Measurements from ENCODE around the gene NCDN.

NCDN gene

DNA sequence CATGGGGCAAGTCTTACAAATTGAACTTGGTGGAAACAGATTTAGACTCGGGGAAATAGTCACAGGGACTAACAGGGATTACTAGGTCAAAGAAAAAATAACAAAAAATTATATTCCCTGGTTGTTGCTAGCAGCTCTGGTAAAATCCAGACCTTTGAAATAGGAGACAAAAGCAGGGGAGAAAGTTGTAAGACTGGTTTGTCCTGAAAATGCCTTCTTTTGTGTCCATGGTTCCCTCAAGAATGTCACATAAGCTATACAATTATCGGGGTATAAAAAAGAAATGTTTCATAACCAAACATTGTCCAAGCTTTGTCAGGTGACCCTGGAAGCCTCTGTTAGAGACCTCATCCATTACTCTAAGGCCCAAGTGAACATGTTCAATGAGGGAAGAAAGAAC, 33.5 kb upstream of the NCDN start:
- in situ Hi-C loops (cut with HindIII; ENCODE audit: low sequenced_read_pairs), result no loop called here
- no peak overlapping the region for H3K4me3 ChIP-seq (ENCODE audit: low read depth, low read length)
- DNase-seq (ENCODE audit: low read depth, low spot score), result no peak
- no peak for TF ChIP-seq CTCF (IDR thresholded peaks at IDR 0.05; ENCODE audit: low read depth, low read length)

DNA sequence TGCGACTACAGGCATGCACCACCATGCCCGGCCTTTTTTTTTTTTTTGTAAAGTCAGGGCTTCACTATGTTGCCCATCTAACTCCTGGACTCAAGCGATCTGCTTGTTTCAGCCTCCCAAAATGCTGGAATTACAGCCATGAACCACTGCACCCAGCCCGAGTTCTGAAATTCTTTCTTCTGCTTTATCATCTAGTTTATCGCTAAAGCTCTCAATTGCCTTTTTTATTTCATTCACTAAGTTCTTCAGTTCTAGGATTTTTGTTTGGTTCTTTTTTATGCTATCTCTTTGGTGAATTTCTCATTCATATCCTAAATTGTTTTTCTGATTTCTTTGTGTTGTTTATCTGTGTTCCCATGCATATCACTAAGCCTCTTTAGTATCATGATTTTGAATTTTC, 27.4 kb upstream of the NCDN start:
- no peak for DNase-seq (ENCODE audit: low read depth, low spot score)
- no peak for TF ChIP-seq CTCF (IDR thresholded peaks at IDR 0.05; ENCODE audit: low read depth, low read length)
- in situ Hi-C loops (cut with HindIII; ENCODE audit: low sequenced_read_pairs), result no loop called here
- no peak overlapping the region for H3K4me3 ChIP-seq (ENCODE audit: low read depth, low read length)

- H3K4me3 ChIP-seq (ENCODE audit: low read depth, low read length), result no peak overlapping the region
- no peak for DNase-seq (ENCODE audit: low read depth, low spot score)
- in situ Hi-C loops (cut with HindIII; ENCODE audit: low sequenced_read_pairs), result no loop called here
- no peak for TF ChIP-seq CTCF (IDR thresholded peaks at IDR 0.05; ENCODE audit: low read depth, low read length)
Observed at GRCh38 chr1:35530946-35531345, 26.7 kb upstream of the NCDN start.

GRCh38 chr1:35531368-35531767, 26.2 kb upstream of the NCDN start:
- no peak for DNase-seq (ENCODE audit: low read depth, low spot score)
- in situ Hi-C loops (cut with HindIII; ENCODE audit: low sequenced_read_pairs), result no loop called here
- H3K4me3 ChIP-seq (ENCODE audit: low read depth, low read length), result no peak overlapping the region
- TF ChIP-seq CTCF (IDR thresholded peaks at IDR 0.05; ENCODE audit: low read depth, low read length), result no peak

DNA sequence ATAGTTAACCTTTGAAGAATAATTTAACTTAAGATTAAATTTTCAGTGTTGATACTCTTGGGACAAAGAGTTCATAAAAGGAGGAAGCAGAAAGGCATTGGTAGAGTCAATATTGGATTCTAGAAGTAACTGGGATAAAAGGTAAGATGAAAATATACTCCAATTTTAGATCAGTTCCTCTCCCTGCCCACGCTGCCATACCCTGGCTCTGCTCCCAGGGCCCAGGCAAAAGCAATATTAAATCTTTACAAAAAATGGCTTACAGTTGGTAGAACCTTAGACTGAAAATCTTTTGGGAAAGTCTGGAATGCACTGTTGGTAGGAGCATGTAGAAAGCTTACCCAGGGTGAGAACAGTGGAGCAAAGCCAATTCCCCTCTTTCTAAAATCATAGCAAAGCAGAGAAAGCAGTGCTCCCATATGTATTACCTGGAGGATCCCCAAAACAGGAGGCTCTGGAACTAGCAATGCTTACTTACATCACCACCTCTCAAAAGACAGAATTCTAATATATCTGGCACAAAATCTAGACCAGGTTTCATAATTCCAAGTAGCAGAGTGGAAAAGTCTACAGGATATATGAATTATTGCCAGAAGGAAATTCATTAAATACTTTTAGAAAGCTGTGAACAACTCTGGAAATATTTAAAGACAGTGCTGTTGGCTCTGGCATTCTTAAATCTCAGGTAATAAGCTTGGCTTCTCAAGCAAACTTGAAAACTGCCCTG, 24.9 kb upstream of the NCDN start:
- no peak for DNase-seq (ENCODE audit: low read depth, low spot score)
- H3K4me3 ChIP-seq (ENCODE audit: low read depth, low read length), result no peak overlapping the region
- no peak for TF ChIP-seq CTCF (IDR thresholded peaks at IDR 0.05; ENCODE audit: low read depth, low read length)
- in situ Hi-C loops (cut with HindIII; ENCODE audit: low sequenced_read_pairs), result no loop called here

DNA sequence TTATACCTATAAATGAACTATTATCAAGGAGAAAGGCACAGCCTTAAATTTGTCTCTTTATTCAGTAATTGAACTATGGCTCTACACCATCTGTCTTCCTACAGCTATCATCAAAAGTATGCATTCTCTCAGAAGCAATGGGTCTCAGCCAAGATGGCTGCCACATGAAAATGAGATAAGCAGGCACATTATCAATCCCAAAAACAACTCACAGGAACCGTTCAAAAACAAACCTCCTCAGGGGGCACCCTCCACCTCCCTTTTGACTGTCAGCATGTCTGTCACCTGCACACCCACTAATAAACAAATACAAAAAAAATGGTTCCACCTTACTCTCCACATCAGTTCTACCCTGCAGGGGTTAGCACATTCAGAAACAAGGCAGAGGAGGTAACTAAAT, 24.0 kb upstream of the NCDN start:
- in situ Hi-C loops (cut with HindIII; ENCODE audit: low sequenced_read_pairs), result no loop called here
- no peak for DNase-seq (ENCODE audit: low read depth, low spot score)
- TF ChIP-seq CTCF (IDR thresholded peaks at IDR 0.05; ENCODE audit: low read depth, low read length), result no peak
- H3K4me3 ChIP-seq (ENCODE audit: low read depth, low read length), result no peak overlapping the region

All from astrocyte of the spinal cord (primary cell).